ENCODE results near the gene PARP16.

DNA sequence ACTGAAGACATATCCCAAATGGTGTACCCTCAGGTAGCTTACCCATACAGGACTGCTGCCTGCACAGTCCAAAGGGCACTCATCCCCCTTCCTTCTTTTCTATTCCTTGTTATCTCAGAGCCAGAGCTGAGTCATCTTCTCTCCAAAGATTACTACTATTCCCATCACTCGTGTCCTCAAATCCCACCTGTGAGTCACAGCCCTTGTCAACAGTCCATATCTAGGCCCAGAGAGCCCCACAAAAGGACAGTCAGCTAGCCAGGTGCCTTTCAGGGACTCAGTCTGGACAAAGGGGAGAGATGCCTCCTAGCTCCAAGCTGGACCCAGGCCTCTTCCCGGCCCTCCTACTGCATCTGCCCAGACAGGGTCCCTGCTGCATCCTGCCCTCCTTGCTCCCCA is 11.0 kb downstream of the PARP16 start:
- TF ChIP-seq, protein P1, sequence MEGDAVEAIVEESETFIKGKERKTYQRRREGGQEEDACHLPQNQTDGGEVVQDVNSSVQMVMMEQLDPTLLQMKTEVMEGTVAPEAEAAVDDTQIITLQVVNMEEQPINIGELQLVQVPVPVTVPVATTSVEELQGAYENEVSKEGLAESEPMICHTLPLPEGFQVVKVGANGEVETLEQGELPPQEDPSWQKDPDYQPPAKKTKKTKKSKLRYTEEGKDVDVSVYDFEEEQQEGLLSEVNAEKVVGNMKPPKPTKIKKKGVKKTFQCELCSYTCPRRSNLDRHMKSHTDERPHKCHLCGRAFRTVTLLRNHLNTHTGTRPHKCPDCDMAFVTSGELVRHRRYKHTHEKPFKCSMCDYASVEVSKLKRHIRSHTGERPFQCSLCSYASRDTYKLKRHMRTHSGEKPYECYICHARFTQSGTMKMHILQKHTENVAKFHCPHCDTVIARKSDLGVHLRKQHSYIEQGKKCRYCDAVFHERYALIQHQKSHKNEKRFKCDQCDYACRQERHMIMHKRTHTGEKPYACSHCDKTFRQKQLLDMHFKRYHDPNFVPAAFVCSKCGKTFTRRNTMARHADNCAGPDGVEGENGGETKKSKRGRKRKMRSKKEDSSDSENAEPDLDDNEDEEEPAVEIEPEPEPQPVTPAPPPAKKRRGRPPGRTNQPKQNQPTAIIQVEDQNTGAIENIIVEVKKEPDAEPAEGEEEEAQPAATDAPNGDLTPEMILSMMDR (IDR thresholded peaks at IDR 0.05): no peak
- no peak for TF ChIP-seq POLR2A (IDR thresholded peaks at IDR 0.05)

All from uterus (tissue), 2 donors.